Astrocyte (in vitro differentiated cells and primary cell): Measurements from ENCODE around the gene SLC2A13.

Experiments used
- EZH2 ChIP-seq: IDR thresholded peaks from 2 replicates; pipeline ENCODE4 v1.6.1; 2012; ENCODE audit warnings: mild to moderate bottlenecking, low read length, inconsistent platforms; ENCODE audit not compliant: insufficient read depth
- TF ChIP-seq, protein P1 (sequence below): IDR thresholded peaks from 2 replicates; pipeline ENCODE4 v1.5.1; 2011; ENCODE audit warnings: low read depth, mild to moderate bottlenecking, inconsistent platforms, low read length, moderate library complexity; ENCODE audit not compliant: insufficient read depth

- TF ChIP-seq, protein P1, sequence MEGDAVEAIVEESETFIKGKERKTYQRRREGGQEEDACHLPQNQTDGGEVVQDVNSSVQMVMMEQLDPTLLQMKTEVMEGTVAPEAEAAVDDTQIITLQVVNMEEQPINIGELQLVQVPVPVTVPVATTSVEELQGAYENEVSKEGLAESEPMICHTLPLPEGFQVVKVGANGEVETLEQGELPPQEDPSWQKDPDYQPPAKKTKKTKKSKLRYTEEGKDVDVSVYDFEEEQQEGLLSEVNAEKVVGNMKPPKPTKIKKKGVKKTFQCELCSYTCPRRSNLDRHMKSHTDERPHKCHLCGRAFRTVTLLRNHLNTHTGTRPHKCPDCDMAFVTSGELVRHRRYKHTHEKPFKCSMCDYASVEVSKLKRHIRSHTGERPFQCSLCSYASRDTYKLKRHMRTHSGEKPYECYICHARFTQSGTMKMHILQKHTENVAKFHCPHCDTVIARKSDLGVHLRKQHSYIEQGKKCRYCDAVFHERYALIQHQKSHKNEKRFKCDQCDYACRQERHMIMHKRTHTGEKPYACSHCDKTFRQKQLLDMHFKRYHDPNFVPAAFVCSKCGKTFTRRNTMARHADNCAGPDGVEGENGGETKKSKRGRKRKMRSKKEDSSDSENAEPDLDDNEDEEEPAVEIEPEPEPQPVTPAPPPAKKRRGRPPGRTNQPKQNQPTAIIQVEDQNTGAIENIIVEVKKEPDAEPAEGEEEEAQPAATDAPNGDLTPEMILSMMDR, result no peak
- no peak for TF ChIP-seq EZH2
Measured at GRCh38 chr12:39912211-39912980, 193.5 kb downstream of the SLC2A13 start.
